Measurements from ENCODE around the gene PAH. TPM values are rescaled to one million over a fixed set of nuclear protein-coding genes. Genes with fewer than 3 reads are reported as not detected.

Gene PAH
- total RNA-seq, 4 donors from 2014 or later: not detected

DNA sequence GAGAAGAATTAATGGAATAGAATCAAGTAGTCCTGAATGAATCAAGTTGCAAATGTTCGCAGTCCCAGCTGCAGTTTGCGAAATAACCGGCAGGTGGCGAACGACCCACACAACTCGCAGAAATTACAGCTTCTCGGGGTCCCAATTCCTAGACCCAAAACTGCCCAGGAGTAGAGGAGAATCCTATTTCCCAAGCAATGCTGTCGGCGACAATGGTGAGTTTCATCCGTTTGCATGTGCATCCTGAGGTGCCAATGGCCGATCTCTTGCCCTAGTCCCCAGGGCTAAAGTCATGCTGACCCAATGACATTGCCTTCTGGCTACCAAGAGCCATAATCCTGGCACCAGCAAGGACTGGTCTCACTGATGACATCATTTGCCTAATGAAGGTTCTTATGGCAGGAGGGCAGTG lies 31.9 kb upstream of the PAH start:
- DNase-seq: peak; percentile 26
- H3K27ac ChIP-seq: no peak overlapping the region
- H3K9me3 ChIP-seq: no peaks in the 10 kb centered on the region
- in situ Hi-C loops (cut with MboI; ENCODE audit: low pct_ligation_motif_present in 1 of 4, low pct_unique_long_range_greater_than_20kb in 1 of 4, low sequenced_read_pairs in 3 of 4): loop anchor here (5.0 to 25.0 kb wide), 3 partner anchors 588 to 598 kb away; no protein-coding TSS in a partner anchor
- H3K36me3 ChIP-seq: no peaks in the 10 kb centered on the region
- intact Hi-C loops (cut with DNase I; ENCODE audit: low total_unique reads): loop anchor here (5.0 kb wide), 1 partner anchor 598 kb away; no protein-coding TSS in a partner anchor
- no peaks in the 10 kb centered on the region for H3K4me1 ChIP-seq
- H3K4me3 ChIP-seq: no peak overlapping the region
- 0 to 1% methylated on average over 5 to 11 of the region's 11 CpGs for WGBS, 2 donors (ENCODE audit: low coverage in 1 of 2)
- TF ChIP-seq CTCF (IDR thresholded peaks at IDR 0.05) (peak; percentile 81 to 90 (median 85)), EP300 (IDR thresholded peaks at IDR 0.05; ENCODE audit: low read depth) (no peak)
- H3K27me3 ChIP-seq: peaks cover 54% of the 10 kb centered on the region

DNA sequence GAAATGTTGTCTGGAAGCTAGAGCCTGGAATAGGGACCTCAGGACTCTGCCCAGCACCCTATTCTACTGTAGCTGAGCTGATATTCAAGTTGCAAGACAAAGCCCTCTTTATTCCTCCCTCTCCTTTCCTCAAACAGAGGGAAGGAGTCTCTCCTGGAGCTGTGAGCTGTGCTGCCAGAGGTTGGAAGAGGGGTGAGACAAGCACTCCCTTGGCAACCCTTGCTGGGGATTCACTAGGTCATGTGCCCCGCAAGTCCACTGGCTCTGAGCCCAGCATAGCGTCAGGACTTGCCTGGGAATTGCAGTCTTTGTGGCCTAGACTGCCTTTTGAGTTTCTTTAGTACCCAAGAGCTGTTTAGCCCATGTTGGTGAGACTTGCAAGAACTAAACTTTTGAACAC lies 29.0 kb upstream of the PAH start:
- no peak overlapping the region for H3K4me3 ChIP-seq
- no peak overlapping the region for H3K27ac ChIP-seq
- WGBS, 2 donors (ENCODE audit: low coverage in 1 of 2): 48% methylated on average over 2 of the region's 2 CpGs; no CpG with 5 or more reads in 1 of the 2 donors
- no peaks in the 10 kb centered on the region for H3K4me1 ChIP-seq
- H3K36me3 ChIP-seq: no peaks in the 10 kb centered on the region
- in situ Hi-C loops (cut with MboI; ENCODE audit: low pct_ligation_motif_present in 1 of 4, low pct_unique_long_range_greater_than_20kb in 1 of 4, low sequenced_read_pairs in 3 of 4): loop anchor here (5.0 to 25.0 kb wide), 3 partner anchors 591 to 601 kb away; no protein-coding TSS in a partner anchor
- intact Hi-C loops (cut with DNase I; ENCODE audit: low total_unique reads): loop anchor here (5.0 kb wide), 1 partner anchor 601 kb away; no protein-coding TSS in a partner anchor
- H3K27me3 ChIP-seq: peaks cover 25% of the 10 kb centered on the region
- no peak for DNase-seq
- no peaks in the 10 kb centered on the region for H3K9me3 ChIP-seq
- TF ChIP-seq POLR2AphosphoS5 (IDR thresholded peaks at IDR 0.05): no peak
- TF ChIP-seq POLR2A (IDR thresholded peaks at IDR 0.05): no peak
- no peak for TF ChIP-seq EP300 (IDR thresholded peaks at IDR 0.05; ENCODE audit: low read depth)

DNA sequence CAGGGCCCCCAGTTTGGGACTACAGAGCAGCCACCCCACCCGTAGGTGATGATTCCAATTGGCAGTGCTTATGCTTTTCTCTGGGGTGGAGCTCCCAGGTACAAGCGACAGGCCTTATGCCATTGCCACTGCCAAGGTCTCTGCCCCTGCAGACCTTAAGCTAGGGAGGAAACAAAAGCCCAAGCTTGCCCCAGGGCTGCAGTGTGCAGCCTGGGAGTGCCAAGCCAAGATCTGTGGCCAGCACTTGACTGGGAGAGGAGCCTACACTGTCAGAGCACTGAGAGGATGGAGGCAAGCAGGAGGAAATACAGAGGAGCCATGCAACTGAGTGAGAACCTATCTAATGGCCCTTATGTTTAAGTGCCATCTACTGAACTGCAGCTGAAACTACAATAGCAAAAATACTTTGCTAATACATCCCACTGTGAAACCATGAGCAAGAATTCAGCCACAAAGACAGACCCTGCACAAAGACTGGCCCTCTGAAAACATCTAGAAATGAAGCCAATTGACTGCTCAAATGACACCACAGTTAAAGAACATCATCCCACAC lies 22.7 kb upstream of the PAH start:
- TF ChIP-seq EP300 (IDR thresholded peaks at IDR 0.05; ENCODE audit: low read depth): no peak
- TF ChIP-seq POLR2A (IDR thresholded peaks at IDR 0.05): no peak
- TF ChIP-seq POLR2AphosphoS5 (IDR thresholded peaks at IDR 0.05): no peak
- no peak for TF ChIP-seq CTCF (IDR thresholded peaks at IDR 0.05)
- no peaks in the 10 kb centered on the region for H3K4me1 ChIP-seq
- DNase-seq: no peak
- in situ Hi-C loops (cut with MboI; ENCODE audit: low pct_ligation_motif_present in 1 of 4, low pct_unique_long_range_greater_than_20kb in 1 of 4, low sequenced_read_pairs in 3 of 4): loop anchor here in 2 of 4 donors (10.0 to 25.0 kb wide), 2 partner anchors 598 to 605 kb away; no protein-coding TSS in a partner anchor
- H3K27me3 ChIP-seq: no peaks in the 10 kb centered on the region
- no peak overlapping the region for H3K4me3 ChIP-seq
- no peaks in the 10 kb centered on the region for H3K36me3 ChIP-seq
- 72% methylated on average over 2 of the region's 2 CpGs; no CpG with 5 or more reads in 1 of the 2 donors for WGBS, 2 donors (ENCODE audit: low coverage in 1 of 2)
- no peak overlapping the region for H3K27ac ChIP-seq
- no peaks in the 10 kb centered on the region for H3K9me3 ChIP-seq
- intact Hi-C loops (cut with DNase I; ENCODE audit: low total_unique reads): no loop called here

GRCh38 chr12:102939059-102939458 lies 22.0 kb upstream of the PAH start:
- in situ Hi-C loops (cut with MboI; ENCODE audit: low pct_ligation_motif_present in 1 of 4, low pct_unique_long_range_greater_than_20kb in 1 of 4, low sequenced_read_pairs in 3 of 4): loop anchor here in 1 of 4 donors (25.0 kb wide), 1 partner anchor 598 kb away; no protein-coding TSS in a partner anchor
- Histone ChIP-seq H3K4me1 (no peaks in the 10 kb centered on the region), H3K27ac (no peak overlapping the region), H3K4me3 (no peak overlapping the region), H3K9me3 (no peaks in the 10 kb centered on the region), H3K27me3 (no peaks in the 10 kb centered on the region), H3K36me3 (no peaks in the 10 kb centered on the region)
- WGBS, 2 donors (ENCODE audit: low coverage in 1 of 2): 59% methylated on average over 2 of the region's 2 CpGs; no CpG with 5 or more reads in 1 of the 2 donors
- intact Hi-C loops (cut with DNase I; ENCODE audit: low total_unique reads): no loop called here
- TF ChIP-seq CTCF (IDR thresholded peaks at IDR 0.05) (no peak), POLR2A (IDR thresholded peaks at IDR 0.05) (no peak), POLR2AphosphoS5 (IDR thresholded peaks at IDR 0.05) (no peak), EP300 (IDR thresholded peaks at IDR 0.05; ENCODE audit: low read depth) (no peak)
- no peak for DNase-seq

Measured in transverse colon (tissue), 4 donors.